ENCODE measurements around the gene CBARP. TPM values are rescaled to one million over a fixed set of nuclear protein-coding genes. Genes with fewer than 3 reads are reported as not detected.
A peak's percentile ranks its signal among the peaks of the same experiment; 100 is the strongest.

CBARP gene
- polyA plus RNA-seq, 1 of the 3 experiments (the other 2 are of a cell fraction): 5.1 TPM

- Histone ChIP-seq H3K9ac (no peak overlapping the region), H4K20me1 (ENCODE audit: insufficient read depth) (peaks cover 8% of the 10 kb centered on the region), H3K9me2 (no peaks in the 10 kb centered on the region), H3K9me3 (no peaks in the 10 kb centered on the region), H3K79me2 (ENCODE audit: insufficient read depth) (peaks cover 17% of the 10 kb centered on the region), H3K4me2 (no peak overlapping the region; the same call in 1 of the 2 replicates), H3F3A (replicated peaks; ENCODE audit: insufficient read depth) (peaks cover 33% of the 10 kb centered on the region), H3K27me3 (ENCODE audit: insufficient read depth) (no peaks in the 10 kb centered on the region), H3K4me1 (ENCODE audit: control insufficient read depth in 1 of 2, insufficient read depth in 2 of 2, low read depth in 1 of 2, low read length in 1 of 2) (peaks cover 56 to 69% of the 10 kb centered on the region in 2 experiments), H3K27ac (ENCODE audit: low read depth in 2 of 2, low read length in 1 of 2) (no peak overlapping the region), H2AFZ (ENCODE audit: low read depth) (no peak overlapping the region), H3K36me3 (replicated peaks in 1 of 2; ENCODE audit: control insufficient read depth in 1 of 2, insufficient read depth in 2 of 2, low read length in 1 of 2) (peaks cover 0 to 7% of the 10 kb centered on the region in 2 experiments), H3K4me3 (ENCODE audit: low read depth in 2 of 2, low read length in 1 of 2) (no peak overlapping the region)
- DNase-seq: no peak
- CTCF ChIA-PET: interaction anchor here (1.1 to 18.6 kb wide), 5 partner anchors 8 to 53 kb away, joined by 3 to 594 read pairs (median 4); partner anchors contain the start of gene ATP5F1D
- TF ChIP-seq GABPA (IDR thresholded peaks at IDR 0.05; ENCODE audit: low read depth) (no peak), RAD21 (IDR thresholded peaks at IDR 0.05; ENCODE audit: low read length) (no peak), TAF1 (IDR thresholded peaks at IDR 0.05; ENCODE audit: borderline replicate concordance, low read depth, low read length) (no peak), SIN3A (IDR thresholded peaks at IDR 0.05; ENCODE audit: borderline replicate concordance, low read depth, low read length) (no peak)
- POLR2A ChIA-PET: interaction anchor here (1.1 kb wide), 1 partner anchor 19 kb away, joined by 4 read pairs; no protein-coding TSS in a partner anchor
- WGBS (ENCODE audit: low lambda C conversion rate): 86% methylated on average over 5 of the region's 5 CpGs
Measured at GRCh38 chr19:1263188-1263587, 25.4 kb upstream of the CBARP start.

- 81% methylated on average over 16 of the region's 21 CpGs for WGBS (ENCODE audit: low lambda C conversion rate)
- H3K9ac ChIP-seq: no peak overlapping the region; the same call in 1 of the 2 replicates
- H3K4me3 ChIP-seq (ENCODE audit: low read depth in 2 of 2, low read length in 1 of 2): no peak overlapping the region; a peak in 1 of 4 replicates
- POLR2A ChIA-PET: interaction anchor here (1.1 to 1.6 kb wide), 2 partner anchors 10 to 19 kb away, joined by 4 to 7 read pairs; no protein-coding TSS in a partner anchor
- DNase-seq: no peak
- peaks cover 61 to 66% of the 10 kb centered on the region in 2 experiments for H3K4me1 ChIP-seq (ENCODE audit: control insufficient read depth in 1 of 2, insufficient read depth in 2 of 2, low read depth in 1 of 2, low read length in 1 of 2)
- no peaks in the 10 kb centered on the region for H3K9me2 ChIP-seq
- peaks cover 13% of the 10 kb centered on the region for H4K20me1 ChIP-seq (ENCODE audit: insufficient read depth)
- H2AFZ ChIP-seq (ENCODE audit: low read depth): no peak overlapping the region
- CTCF ChIA-PET: interaction anchor here (0.8 to 18.6 kb wide), 6 partner anchors 10 to 40 kb away, joined by 3 to 594 read pairs (median 4); partner anchors contain the start of gene ATP5F1D
- no peaks in the 10 kb centered on the region for H3K27me3 ChIP-seq (ENCODE audit: insufficient read depth)
- H3K9me3 ChIP-seq: no peaks in the 10 kb centered on the region
- H3K4me2 ChIP-seq: peak overlapping the region; percentile 100; the same call in 1 of the 2 replicates
- peak overlapping the region; percentile 89 to 92; a peak in 2 of 4 replicates for H3K27ac ChIP-seq (ENCODE audit: low read depth in 2 of 2, low read length in 1 of 2)
- H3F3A ChIP-seq (replicated peaks; ENCODE audit: insufficient read depth): peaks cover 38% of the 10 kb centered on the region
- H3K79me2 ChIP-seq (ENCODE audit: insufficient read depth): peaks cover 21% of the 10 kb centered on the region
- H3K36me3 ChIP-seq (replicated peaks in 1 of 2; ENCODE audit: control insufficient read depth in 1 of 2, insufficient read depth in 2 of 2, low read length in 1 of 2): peaks cover under 1 to 12% of the 10 kb centered on the region in 2 experiments
- TF ChIP-seq FOXM1 (IDR thresholded peaks at IDR 0.05; ENCODE audit: low read depth) (no peak), GATA2 (CRISPR knock-in tag; IDR thresholded peaks at IDR 0.05) (no peak), FOXJ3 (CRISPR knock-in tag; IDR thresholded peaks at IDR 0.05) (no peak), TAF1 (IDR thresholded peaks at IDR 0.05; ENCODE audit: borderline replicate concordance, low read depth, low read length) (no peak), USF2 (IDR thresholded peaks at IDR 0.05; ENCODE audit: borderline replicate concordance, low read depth, low read length) (no peak), EP300 (IDR thresholded peaks at IDR 0.05; ENCODE audit: borderline replicate concordance in 1 of 2, low read depth in 1 of 2, low read length in 1 of 2) (no peak), POLR2AphosphoS5 (IDR thresholded peaks at IDR 0.05; ENCODE audit: low read depth, low read length) (no peak), TEAD4 (IDR thresholded peaks at IDR 0.05; ENCODE audit: borderline replicate concordance, insufficient read depth) (no peak), EZH2phosphoT487 (IDR thresholded peaks at IDR 0.05; ENCODE audit: borderline replicate concordance, low read depth) (no peak), ELF1 (IDR thresholded peaks at IDR 0.05) (no peak), MEF2A (IDR thresholded peaks at IDR 0.05; ENCODE audit: borderline replicate concordance, low read depth) (no peak), JUND (IDR thresholded peaks at IDR 0.05) (no peak), CTCF (IDR thresholded peaks at IDR 0.05) (no peak), ZBTB33 (IDR thresholded peaks at IDR 0.05; ENCODE audit: borderline replicate concordance, low read depth) (no peak), MAX (IDR thresholded peaks at IDR 0.05; ENCODE audit: low read depth) (no peak), CHD2 (IDR thresholded peaks at IDR 0.05; ENCODE audit: low read length, partially characterized antibody) (no peak), SMC3 (IDR thresholded peaks at IDR 0.05; ENCODE audit: low read depth, low read length) (no peak), NFIC (IDR thresholded peaks at IDR 0.05; ENCODE audit: borderline replicate concordance) (no peak), USF1 (IDR thresholded peaks at IDR 0.05; ENCODE audit: borderline replicate concordance, low read depth) (no peak)
Measured at GRCh38 chr19:1262623-1263123, 24.9 kb upstream of the CBARP start.

Data from SK-N-SH (cell line).